ENCODE data around the gene MET. TPM values are rescaled to one million over a fixed set of nuclear protein-coding genes. Genes with fewer than 3 reads are reported as not detected.
"Not testable (repeated sequence)": the region's sequence is repeated elsewhere in the genome, so short reads cannot be mapped to it uniquely, and the experiment has no call there.

The MET gene
- total and polyA plus RNA-seq, 7 experiments from 2014 or later: 0.19 to 1.0 (median 0.73) TPM; not detected in 4

DNA sequence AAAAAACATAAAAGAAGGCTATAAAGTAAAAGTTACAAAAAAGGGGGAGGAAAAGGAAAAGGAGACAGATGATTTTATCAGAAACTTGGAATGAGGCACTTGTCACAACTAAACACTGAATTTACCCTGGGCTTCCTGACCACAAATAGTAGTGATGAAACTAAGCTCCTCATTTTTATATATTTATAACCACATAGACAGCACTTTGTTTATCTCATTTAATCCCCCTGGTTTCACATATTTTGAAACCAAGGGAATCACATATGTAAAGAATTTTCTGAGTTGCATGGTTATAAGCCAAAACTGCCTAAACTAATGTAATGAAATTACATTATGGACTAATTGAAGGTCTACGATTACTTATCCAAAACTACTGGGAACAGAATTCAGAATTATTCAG is 39.6 kb upstream of the MET start:
- Histone ChIP-seq H3K36me3 (ENCODE audit: control insufficient read depth in 2 of 3, insufficient read depth in 3 of 3, low read length in 3 of 3) (no peaks in the 10 kb centered on the region), H3K9me3 (ENCODE audit: control insufficient read depth in 2 of 3, low read length in 3 of 3) (no peaks in the 10 kb centered on the region), H3K4me1 (ENCODE audit: control insufficient read depth in 2 of 2, insufficient read depth in 2 of 2, low read length in 2 of 2) (no peaks in the 10 kb centered on the region), H3K27me3 (ENCODE audit: control insufficient read depth in 2 of 2, insufficient read depth in 2 of 2, low read length in 2 of 2) (no peaks in the 10 kb centered on the region), H3K27ac (ENCODE audit: low read depth, low read length) (no peak overlapping the region), H3K4me3 (ENCODE audit: low read length) (no peak overlapping the region)
- intact Hi-C loops (cut with micrococcal nuclease): no loop called here
- POLR2A ChIA-PET: no interaction called here
- Mint-ChIP-seq H3K36me3 (no peaks in the 10 kb centered on the region), H3K27ac (no peak overlapping the region), H3K4me3 (no peak overlapping the region), H3K4me1 (no peaks in the 10 kb centered on the region), H3K9me3 (peaks cover 0 to 2% (median 0%) of the 10 kb centered on the region in 11 donors), H3K27me3 (peaks cover 8 to 16% (median 12%) of the 10 kb centered on the region in 5 donors)
- ATAC-seq: no peak
- CTCF ChIA-PET: no interaction called here
- no peak for DNase-seq

DNA sequence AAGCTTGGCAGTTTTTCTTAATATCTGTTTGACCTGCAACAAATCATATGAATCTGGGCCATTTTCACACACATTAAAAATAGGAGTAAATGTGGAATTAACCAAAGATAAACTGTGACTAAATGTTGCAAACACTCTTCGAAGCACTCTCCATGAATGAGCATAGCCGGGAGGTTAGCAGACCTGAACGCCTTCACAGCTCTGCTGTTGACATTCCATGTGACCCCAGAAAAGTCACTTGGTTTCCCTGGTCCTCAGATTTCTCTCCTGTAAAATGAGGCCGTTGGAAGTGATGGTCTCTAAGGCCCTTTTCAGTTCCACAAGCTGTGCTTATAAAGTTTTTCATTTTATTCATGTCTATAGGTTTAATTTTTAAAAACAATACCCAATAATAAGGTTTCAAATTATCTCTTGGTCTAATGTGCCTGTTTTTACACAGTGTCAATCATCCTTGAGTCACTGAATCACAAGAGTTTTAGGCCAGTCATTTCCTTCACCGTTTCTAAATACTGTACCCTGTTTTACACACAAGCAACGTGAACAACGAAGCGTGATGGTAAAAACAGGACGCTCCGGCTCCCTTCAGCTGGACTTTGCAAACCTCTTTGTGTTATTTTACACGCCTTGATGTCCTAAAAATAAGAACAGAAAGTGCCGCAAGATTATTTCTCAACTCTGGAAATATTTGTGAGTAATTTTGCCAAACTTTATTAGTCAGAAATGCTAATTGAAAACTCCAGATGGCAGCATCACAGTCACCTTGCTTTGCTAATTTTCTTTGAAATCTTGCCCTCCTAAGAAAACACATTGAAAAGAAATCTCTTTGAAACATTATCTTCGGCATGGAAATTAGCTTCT is 38.6 kb upstream of the MET start:
- Mint-ChIP-seq H3K36me3 (no peaks in the 10 kb centered on the region), H3K4me1 (no peaks in the 10 kb centered on the region), H3K9me3 (peaks cover 0 to 2% (median 0%) of the 10 kb centered on the region in 11 donors), H3K27me3 (peaks cover 8 to 14% (median 11%) of the 10 kb centered on the region in 5 donors), H3K27ac (no peak overlapping the region), H3K4me3 (no peak overlapping the region)
- Histone ChIP-seq H3K36me3 (ENCODE audit: control insufficient read depth in 2 of 3, insufficient read depth in 3 of 3, low read length in 3 of 3) (no peaks in the 10 kb centered on the region), H3K4me1 (ENCODE audit: control insufficient read depth in 2 of 2, insufficient read depth in 2 of 2, low read length in 2 of 2) (no peaks in the 10 kb centered on the region), H3K4me3 (ENCODE audit: low read length) (no peak overlapping the region), H3K27ac (ENCODE audit: low read depth, low read length) (no peak overlapping the region), H3K27me3 (ENCODE audit: control insufficient read depth in 2 of 2, insufficient read depth in 2 of 2, low read length in 2 of 2) (no peaks in the 10 kb centered on the region), H3K9me3 (ENCODE audit: control insufficient read depth in 2 of 3, low read length in 3 of 3) (no peaks in the 10 kb centered on the region)
- POLR2A ChIA-PET: no interaction called here
- CTCF ChIA-PET: no interaction called here
- peak; percentile 61 for ATAC-seq
- no peak for DNase-seq
- intact Hi-C loops (cut with micrococcal nuclease): no loop called here

DNA sequence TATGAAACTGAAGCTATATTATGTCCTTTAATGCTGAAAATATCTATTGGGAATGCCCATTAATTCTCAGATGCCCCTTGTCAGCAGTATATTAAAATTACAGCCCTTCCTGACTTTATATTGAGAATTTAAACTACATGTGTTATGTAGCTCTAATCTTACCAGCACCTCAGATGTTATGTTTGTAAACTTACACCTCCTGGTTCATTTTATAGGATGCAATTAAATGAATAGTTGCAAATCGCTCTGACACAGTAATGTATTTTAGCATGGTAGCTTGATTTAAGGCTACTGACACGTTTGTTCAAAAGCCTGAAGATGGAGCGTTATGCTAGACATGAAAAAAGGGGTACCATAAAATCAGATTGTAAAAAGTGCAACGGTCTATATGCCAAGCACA is 35.0 kb upstream of the MET start:
- H3K27me3 Mint-ChIP-seq: peaks cover 6 to 13% (median 8%) of the 10 kb centered on the region in 5 donors
- CTCF ChIA-PET: no interaction called here
- ATAC-seq (no peak), DNase-seq (no peak)
- H3K4me3 Mint-ChIP-seq: no peak overlapping the region
- H3K4me1 Mint-ChIP-seq: no peaks in the 10 kb centered on the region
- H3K27ac Mint-ChIP-seq: no peak overlapping the region
- H3K27ac ChIP-seq (ENCODE audit: low read depth, low read length): no peak overlapping the region
- POLR2A ChIA-PET: no interaction called here
- H3K9me3 ChIP-seq (ENCODE audit: control insufficient read depth in 2 of 3, low read length in 3 of 3): no peaks in the 10 kb centered on the region
- intact Hi-C loops (cut with micrococcal nuclease): no loop called here
- H3K36me3 ChIP-seq (ENCODE audit: control insufficient read depth in 2 of 3, insufficient read depth in 3 of 3, low read length in 3 of 3): no peaks in the 10 kb centered on the region
- H3K4me1 ChIP-seq (ENCODE audit: control insufficient read depth in 2 of 2, insufficient read depth in 2 of 2, low read length in 2 of 2): no peaks in the 10 kb centered on the region
- H3K9me3 Mint-ChIP-seq: peaks cover 0 to 14% (median 0%) of the 10 kb centered on the region in 11 donors
- no peaks in the 10 kb centered on the region for H3K27me3 ChIP-seq (ENCODE audit: control insufficient read depth in 2 of 2, insufficient read depth in 2 of 2, low read length in 2 of 2)
- H3K36me3 Mint-ChIP-seq: no peaks in the 10 kb centered on the region
- no peak overlapping the region for H3K4me3 ChIP-seq (ENCODE audit: low read length)

DNA sequence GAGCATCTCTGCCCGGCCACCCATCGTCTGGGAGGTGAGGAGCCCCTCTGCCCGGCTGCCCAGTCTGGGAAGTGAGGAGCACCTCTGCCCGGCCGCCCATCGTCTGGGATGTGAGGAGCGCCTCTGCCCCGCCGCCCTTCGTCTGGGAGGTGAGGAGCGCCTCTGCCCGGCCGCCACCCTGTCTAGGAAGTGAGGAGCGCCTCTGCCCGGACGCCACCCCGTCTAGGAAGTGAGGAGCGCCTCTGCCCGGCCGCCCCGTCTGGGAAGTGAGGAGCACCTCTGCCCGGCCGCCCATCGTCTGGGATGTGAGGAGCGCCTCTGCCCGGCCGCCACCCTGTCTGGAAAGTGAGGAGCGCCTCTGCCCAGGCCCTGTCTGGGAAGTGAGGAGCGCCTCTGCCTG is 33.4 kb upstream of the MET start:
- H3K36me3 ChIP-seq (ENCODE audit: control insufficient read depth in 2 of 3, insufficient read depth in 3 of 3, low read length in 3 of 3); H3K27ac ChIP-seq (ENCODE audit: low read depth, low read length); H3K4me3 Mint-ChIP-seq; H3K27me3 ChIP-seq (ENCODE audit: control insufficient read depth in 2 of 2, insufficient read depth in 2 of 2, low read length in 2 of 2); H3K4me1 ChIP-seq (ENCODE audit: control insufficient read depth in 2 of 2, insufficient read depth in 2 of 2, low read length in 2 of 2); H3K4me1 Mint-ChIP-seq; H3K36me3 Mint-ChIP-seq; ATAC-seq; POLR2A ChIA-PET; H3K4me3 ChIP-seq (ENCODE audit: low read length); intact Hi-C loops (cut with micrococcal nuclease); H3K27ac Mint-ChIP-seq; CTCF ChIA-PET; H3K9me3 ChIP-seq (ENCODE audit: control insufficient read depth in 2 of 3, low read length in 3 of 3); DNase-seq: not testable (repeated sequence)
- Mint-ChIP-seq H3K27me3 (peaks cover 4 to 13% (median 13%) of the 10 kb centered on the region in 5 donors), H3K9me3 (peaks cover 0 to 14% (median 0%) of the 10 kb centered on the region in 11 donors)

DNA sequence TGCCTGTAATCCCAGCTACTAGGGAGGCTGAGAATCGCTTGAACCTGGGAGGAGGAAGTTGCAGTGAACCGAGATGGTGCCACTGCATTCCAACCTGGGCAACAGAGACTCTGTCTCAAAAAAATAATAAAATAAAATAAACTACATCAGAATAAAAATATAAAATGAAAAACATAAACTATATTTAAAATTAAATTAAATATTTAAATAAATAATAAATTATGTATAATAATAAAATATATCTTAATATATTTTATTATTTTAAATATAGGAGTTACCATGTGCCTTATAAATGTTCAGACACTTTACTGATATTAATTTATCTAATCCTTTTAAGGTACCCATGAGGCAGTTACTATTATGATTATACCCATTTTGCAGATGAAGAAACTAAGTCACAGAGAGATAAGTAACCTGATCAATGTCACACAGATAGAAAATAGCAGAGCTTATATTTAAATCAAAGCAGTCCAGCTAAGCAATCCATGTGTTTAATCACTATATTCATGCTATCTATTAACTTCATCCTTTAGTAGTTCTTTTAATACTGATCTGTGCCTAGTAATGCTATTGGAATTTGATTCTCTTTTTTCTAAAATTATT is 30.3 kb upstream of the MET start:
- H3K4me3 Mint-ChIP-seq: no peak overlapping the region
- H3K27ac Mint-ChIP-seq: no peak overlapping the region
- Histone ChIP-seq H3K9me3 (ENCODE audit: control insufficient read depth in 2 of 3, low read length in 3 of 3) (no peaks in the 10 kb centered on the region), H3K27me3 (ENCODE audit: control insufficient read depth in 2 of 2, insufficient read depth in 2 of 2, low read length in 2 of 2) (no peaks in the 10 kb centered on the region), H3K36me3 (ENCODE audit: control insufficient read depth in 2 of 3, insufficient read depth in 3 of 3, low read length in 3 of 3) (no peaks in the 10 kb centered on the region), H3K4me1 (ENCODE audit: control insufficient read depth in 2 of 2, insufficient read depth in 2 of 2, low read length in 2 of 2) (no peaks in the 10 kb centered on the region), H3K27ac (ENCODE audit: low read depth, low read length) (no peak overlapping the region), H3K4me3 (ENCODE audit: low read length) (no peak overlapping the region)
- ATAC-seq (no peak), DNase-seq (no peak)
- H3K4me1 Mint-ChIP-seq: no peaks in the 10 kb centered on the region
- peaks cover 0 to 19% (median 15%) of the 10 kb centered on the region in 5 donors for H3K27me3 Mint-ChIP-seq
- ChIA-PET CTCF (no interaction called here), POLR2A (no interaction called here)
- intact Hi-C loops (cut with micrococcal nuclease): no loop called here
- H3K36me3 Mint-ChIP-seq: no peaks in the 10 kb centered on the region
- H3K9me3 Mint-ChIP-seq: peaks cover 0 to 14% (median 0%) of the 10 kb centered on the region in 11 donors

DNA sequence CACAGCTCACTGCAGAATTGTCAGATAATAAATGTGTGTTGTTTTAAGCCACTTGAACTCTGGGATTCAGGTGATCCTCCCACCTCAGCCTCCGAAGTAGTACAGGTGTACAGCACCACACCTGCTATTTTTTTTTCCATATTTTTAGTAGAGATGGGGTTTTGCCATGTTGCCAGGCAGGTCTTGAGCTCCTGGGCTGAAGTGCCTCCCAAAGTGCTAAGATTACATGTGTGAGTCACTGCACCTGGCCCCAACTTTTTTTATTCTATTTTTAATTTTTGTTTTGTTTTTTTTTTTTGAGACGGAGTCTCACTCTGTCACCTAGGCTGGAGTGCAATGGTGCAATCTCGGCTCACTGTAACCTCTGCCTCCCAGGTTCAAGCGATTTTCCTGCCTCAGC is 28.8 kb upstream of the MET start:
- intact Hi-C loops (cut with micrococcal nuclease); H3K27ac ChIP-seq (ENCODE audit: low read depth, low read length); H3K36me3 ChIP-seq (ENCODE audit: control insufficient read depth in 2 of 3, insufficient read depth in 3 of 3, low read length in 3 of 3); H3K9me3 ChIP-seq (ENCODE audit: control insufficient read depth in 2 of 3, low read length in 3 of 3); H3K4me1 Mint-ChIP-seq; CTCF ChIA-PET; H3K4me3 ChIP-seq (ENCODE audit: low read length); H3K4me3 Mint-ChIP-seq; H3K4me1 ChIP-seq (ENCODE audit: control insufficient read depth in 2 of 2, insufficient read depth in 2 of 2, low read length in 2 of 2); H3K36me3 Mint-ChIP-seq; H3K27me3 ChIP-seq (ENCODE audit: control insufficient read depth in 2 of 2, insufficient read depth in 2 of 2, low read length in 2 of 2); POLR2A ChIA-PET; DNase-seq; ATAC-seq; H3K27ac Mint-ChIP-seq: not testable (repeated sequence)
- H3K9me3 Mint-ChIP-seq: peaks cover 0 to 14% (median 0%) of the 10 kb centered on the region in 11 donors
- H3K27me3 Mint-ChIP-seq: peaks cover under 1 to 23% (median 22%) of the 10 kb centered on the region in 5 donors

DNA sequence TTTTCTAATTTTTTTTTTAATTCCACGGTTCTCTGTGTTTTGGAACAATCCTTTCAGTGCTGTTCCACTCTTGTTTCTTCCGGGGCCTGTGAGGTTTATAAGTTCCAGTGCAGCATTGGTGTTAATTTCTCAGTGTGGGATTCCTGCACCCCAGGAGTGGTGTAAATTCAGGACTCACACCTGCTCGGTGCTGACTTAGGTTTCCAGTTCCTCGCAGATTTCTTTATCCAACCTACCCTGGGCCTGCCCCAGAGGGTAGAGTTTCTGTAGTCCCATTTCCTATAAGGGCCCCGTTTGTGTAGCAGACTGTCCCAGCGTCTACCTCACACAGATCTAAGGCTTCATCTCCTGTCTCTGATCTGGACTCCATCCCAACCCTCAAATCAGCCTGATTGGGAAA is 27.4 kb upstream of the MET start:
- intact Hi-C loops (cut with micrococcal nuclease): no loop called here
- no peaks in the 10 kb centered on the region for H3K27me3 ChIP-seq (ENCODE audit: control insufficient read depth in 2 of 2, insufficient read depth in 2 of 2, low read length in 2 of 2)
- H3K36me3 Mint-ChIP-seq: no peaks in the 10 kb centered on the region
- POLR2A ChIA-PET: no interaction called here
- no peaks in the 10 kb centered on the region for H3K36me3 ChIP-seq (ENCODE audit: control insufficient read depth in 2 of 3, insufficient read depth in 3 of 3, low read length in 3 of 3)
- CTCF ChIA-PET: no interaction called here
- H3K4me1 ChIP-seq (ENCODE audit: control insufficient read depth in 2 of 2, insufficient read depth in 2 of 2, low read length in 2 of 2): no peaks in the 10 kb centered on the region
- DNase-seq (no peak), ATAC-seq (no peak)
- H3K9me3 ChIP-seq (ENCODE audit: control insufficient read depth in 2 of 3, low read length in 3 of 3): no peaks in the 10 kb centered on the region
- H3K27ac Mint-ChIP-seq: no peak overlapping the region
- peaks cover 0 to 6% (median 0%) of the 10 kb centered on the region in 11 donors for H3K9me3 Mint-ChIP-seq
- H3K4me1 Mint-ChIP-seq: no peaks in the 10 kb centered on the region
- H3K27me3 Mint-ChIP-seq: peaks cover 2 to 26% (median 22%) of the 10 kb centered on the region in 5 donors
- H3K27ac ChIP-seq (ENCODE audit: low read depth, low read length): no peak overlapping the region
- H3K4me3 Mint-ChIP-seq: no peak overlapping the region
- H3K4me3 ChIP-seq (ENCODE audit: low read length): no peak overlapping the region

Measured in naive thymus-derived CD4-positive, alpha-beta T cell (primary cell).